Right lobe of liver (tissue), 4 donors: ENCODE data around the gene CAPN14.

Experiments used
- POLR2A ChIP-seq: fragments of 450-650 bp; IDR thresholded peaks from one replicate; pipeline ENCODE4 v1.6.1; 2017; ENCODE audit warnings: antibody characterized with exemption, mild to moderate bottlenecking
- TF ChIP-seq, protein P1 (sequence below), 4 donors: fragments of 200-600 bp in 3 of 4; fragments of 450-650 bp in 1 of 4; IDR thresholded peaks; one replicate each; pipeline versions ENCODE4 v1.5.1 to v1.8.0; 2016 to 2022; ENCODE audit warnings: antibody characterized with exemption in 4 of 4, mild to moderate bottlenecking in 2 of 4
- donor health status: DM: no; HTN: no; CAD: no.
- donor health status: DM: no; HTN: no; CAD: no.
- donor health status: DM: no; HTN: yes; CAD: no.

DNA sequence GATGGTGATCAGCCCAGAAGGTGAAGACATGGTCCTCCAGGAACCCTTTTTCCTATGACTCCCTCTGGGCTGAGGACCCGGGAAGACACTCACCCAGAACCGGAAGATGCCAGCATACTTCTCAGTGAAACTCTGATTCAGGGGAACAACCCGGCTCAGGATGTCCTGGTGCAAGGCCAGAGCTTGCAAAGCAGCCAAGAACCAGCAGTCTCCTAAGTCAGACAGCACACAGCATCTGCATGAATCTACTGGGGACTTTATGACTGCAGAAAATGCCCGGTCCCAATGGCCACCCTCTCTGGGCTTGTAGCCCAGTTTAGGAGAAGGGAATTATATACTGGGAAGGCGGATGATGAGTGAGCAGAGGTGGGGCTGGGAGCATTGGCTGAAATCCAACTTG, 15.3 kb downstream of the CAPN14 start:
- no peak for TF ChIP-seq POLR2A
- TF ChIP-seq, protein P1, sequence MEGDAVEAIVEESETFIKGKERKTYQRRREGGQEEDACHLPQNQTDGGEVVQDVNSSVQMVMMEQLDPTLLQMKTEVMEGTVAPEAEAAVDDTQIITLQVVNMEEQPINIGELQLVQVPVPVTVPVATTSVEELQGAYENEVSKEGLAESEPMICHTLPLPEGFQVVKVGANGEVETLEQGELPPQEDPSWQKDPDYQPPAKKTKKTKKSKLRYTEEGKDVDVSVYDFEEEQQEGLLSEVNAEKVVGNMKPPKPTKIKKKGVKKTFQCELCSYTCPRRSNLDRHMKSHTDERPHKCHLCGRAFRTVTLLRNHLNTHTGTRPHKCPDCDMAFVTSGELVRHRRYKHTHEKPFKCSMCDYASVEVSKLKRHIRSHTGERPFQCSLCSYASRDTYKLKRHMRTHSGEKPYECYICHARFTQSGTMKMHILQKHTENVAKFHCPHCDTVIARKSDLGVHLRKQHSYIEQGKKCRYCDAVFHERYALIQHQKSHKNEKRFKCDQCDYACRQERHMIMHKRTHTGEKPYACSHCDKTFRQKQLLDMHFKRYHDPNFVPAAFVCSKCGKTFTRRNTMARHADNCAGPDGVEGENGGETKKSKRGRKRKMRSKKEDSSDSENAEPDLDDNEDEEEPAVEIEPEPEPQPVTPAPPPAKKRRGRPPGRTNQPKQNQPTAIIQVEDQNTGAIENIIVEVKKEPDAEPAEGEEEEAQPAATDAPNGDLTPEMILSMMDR (IDR thresholded peaks at IDR 0.05), result no peak
